Stimulated activated CD4-positive, alpha-beta T cell treated with anti-CD3 and anti-CD28 coated beads, Interleukin-4, amount 100 ng/mL, for 48 hours (primary cell): ENCODE measurements around the gene GBX2.

Experiments
- DNase-seq, 2 donors: peaks; one replicate each; pipeline ENCODE4 v3.0.0-alpha.2; 2020; ENCODE audit warnings: low read depth in 2 of 2

Gene GBX2

GRCh38 chr2:236117861-236118269 lies 50.3 kb downstream of the GBX2 start:
- DNase-seq, result no peak

- DNase-seq, result no peak
These were observed 50.8 kb downstream of the GBX2 start for GRCh38 chr2:236117401-236117800.
